ENCODE results near the gene NPBWR2. TPM values are rescaled to one million over a fixed set of nuclear protein-coding genes. Genes with fewer than 3 reads are reported as not detected.
"Not testable (repeated sequence)": the region's sequence is repeated elsewhere in the genome, so short reads cannot be mapped to it uniquely, and the experiment has no call there.

The NPBWR2 gene
- total RNA-seq, 1 experiment from 2014 or later = not detected

- DNase-seq (ENCODE audit: unreplicated experiment) = no peak
- CTCF ChIA-PET = interaction anchor here (0.6 to 5.7 kb wide), 18 partner anchors 15 to 623 kb away, joined by 3 to 93 read pairs (median 5); partner anchors contain the start of genes LKAAEAR1, OPRL1, RGS19 and SAMD10
Measured at GRCh38 chr20:64119301-64119680, 11.9 kb upstream of the NPBWR2 start.

GRCh38 chr20:64117432-64117777 lies 10.0 kb upstream of the NPBWR2 start:
- H3K9me3 Mint-ChIP-seq (ENCODE audit: unreplicated experiment); POLR2A ChIA-PET; H3K4me1 Mint-ChIP-seq (ENCODE audit: insufficient read depth, unreplicated experiment); H3K27ac Mint-ChIP-seq (ENCODE audit: low read depth, unreplicated experiment); H3K4me3 Mint-ChIP-seq (ENCODE audit: unreplicated experiment); BruUV-seq (replicated peaks); DNase-seq (ENCODE audit: unreplicated experiment); intact Hi-C loops (cut with micrococcal nuclease); H3K36me3 Mint-ChIP-seq (ENCODE audit: insufficient read depth, unreplicated experiment): not testable (repeated sequence)
- CTCF ChIA-PET = interaction anchor here (1.2 to 5.7 kb wide), 2 partner anchors 35 to 79 kb away, joined by 4 to 93 read pairs; partner anchors contain the start of genes LKAAEAR1, OPRL1 and RGS19
- H3K27me3 Mint-ChIP-seq (ENCODE audit: insufficient read depth, unreplicated experiment) = peaks cover 14% of the 10 kb centered on the region

More at GRCh38 chr20:64119301-64119680, 11.9 kb upstream of the NPBWR2 start:
- POLR2A ChIA-PET = no interaction called here
- Mint-ChIP-seq H3K36me3 (ENCODE audit: insufficient read depth, unreplicated experiment) (no peaks in the 10 kb centered on the region), H3K4me3 (ENCODE audit: unreplicated experiment) (no peak overlapping the region), H3K27me3 (ENCODE audit: insufficient read depth, unreplicated experiment) (peaks cover 33% of the 10 kb centered on the region), H3K9me3 (ENCODE audit: unreplicated experiment) (no peaks in the 10 kb centered on the region), H3K27ac (ENCODE audit: low read depth, unreplicated experiment) (no peak overlapping the region), H3K4me1 (ENCODE audit: insufficient read depth, unreplicated experiment) (no peaks in the 10 kb centered on the region)
- no TSS peak for BruUV-seq (replicated peaks)
- no peak for TF ChIP-seq CTCF (IDR thresholded peaks at IDR 0.05; ENCODE audit: unreplicated experiment)
- intact Hi-C loops (cut with micrococcal nuclease) = no loop called here

GRCh38 chr20:64116541-64117431 lies 9.4 kb upstream of the NPBWR2 start:
- Mint-ChIP-seq H3K4me3 (ENCODE audit: unreplicated experiment) (no peak overlapping the region), H3K9me3 (ENCODE audit: unreplicated experiment) (no peaks in the 10 kb centered on the region), H3K36me3 (ENCODE audit: insufficient read depth, unreplicated experiment) (no peaks in the 10 kb centered on the region), H3K27ac (ENCODE audit: low read depth, unreplicated experiment) (no peak overlapping the region), H3K4me1 (ENCODE audit: insufficient read depth, unreplicated experiment) (no peaks in the 10 kb centered on the region), H3K27me3 (ENCODE audit: insufficient read depth, unreplicated experiment) (peaks cover 8% of the 10 kb centered on the region)
- no TSS peak for BruUV-seq (replicated peaks)
- intact Hi-C loops (cut with micrococcal nuclease) = no loop called here
- ChIA-PET CTCF (interaction anchor here (0.9 to 1.9 kb wide), 4 partner anchors 16 to 78 kb away, joined by 3 to 6 read pairs (median 4); no protein-coding TSS in a partner anchor), POLR2A (no interaction called here)
- TF ChIP-seq CTCF (IDR thresholded peaks at IDR 0.05; ENCODE audit: unreplicated experiment) = no peak
- DNase-seq (ENCODE audit: unreplicated experiment) = no peak

GRCh38 chr20:64116016-64116415 lies 8.7 kb upstream of the NPBWR2 start:
- H3K9me3 Mint-ChIP-seq (ENCODE audit: unreplicated experiment) = no peaks in the 10 kb centered on the region
- intact Hi-C loops (cut with micrococcal nuclease) = no loop called here
- no peak overlapping the region for H3K27ac Mint-ChIP-seq (ENCODE audit: low read depth, unreplicated experiment)
- H3K27me3 Mint-ChIP-seq (ENCODE audit: insufficient read depth, unreplicated experiment) = peaks cover under 1% of the 10 kb centered on the region
- H3K4me1 Mint-ChIP-seq (ENCODE audit: insufficient read depth, unreplicated experiment) = no peaks in the 10 kb centered on the region
- ChIA-PET POLR2A (no interaction called here), CTCF (interaction anchor here (0.9 to 1.9 kb wide), 4 partner anchors 15 to 76 kb away, joined by 3 to 6 read pairs (median 4); no protein-coding TSS in a partner anchor)
- TF ChIP-seq CTCF (IDR thresholded peaks at IDR 0.05; ENCODE audit: unreplicated experiment) = no peak
- H3K36me3 Mint-ChIP-seq (ENCODE audit: insufficient read depth, unreplicated experiment) = no peaks in the 10 kb centered on the region
- no peak for DNase-seq (ENCODE audit: unreplicated experiment)
- no TSS peak for BruUV-seq (replicated peaks)
- no peak overlapping the region for H3K4me3 Mint-ChIP-seq (ENCODE audit: unreplicated experiment)
